A673 (cell line): ENCODE measurements around the gene SCARB2.

Source experiments
- EZH2 ChIP-seq: fragments of 200-600 bp; sonication (generic); IDR thresholded peaks from 2 replicates; pipeline ENCODE4 v1.6.1; 2017; ENCODE audit warnings: borderline replicate concordance, low read depth, mild to moderate bottlenecking, mixed read lengths, antibody characterized with exemption, low read length; ENCODE audit not compliant: poor library complexity, severe bottlenecking
- TF ChIP-seq, protein P1 (sequence below): fragments of 300-800, 200-600 bp; sonication (generic); conservative IDR thresholded peaks from 2 replicates; pipeline ENCODE4 v1.5.1; 2017; ENCODE audit warnings: low read depth, mild to moderate bottlenecking, antibody characterized with exemption, low read length, moderate library complexity, mixed read lengths

DNA sequence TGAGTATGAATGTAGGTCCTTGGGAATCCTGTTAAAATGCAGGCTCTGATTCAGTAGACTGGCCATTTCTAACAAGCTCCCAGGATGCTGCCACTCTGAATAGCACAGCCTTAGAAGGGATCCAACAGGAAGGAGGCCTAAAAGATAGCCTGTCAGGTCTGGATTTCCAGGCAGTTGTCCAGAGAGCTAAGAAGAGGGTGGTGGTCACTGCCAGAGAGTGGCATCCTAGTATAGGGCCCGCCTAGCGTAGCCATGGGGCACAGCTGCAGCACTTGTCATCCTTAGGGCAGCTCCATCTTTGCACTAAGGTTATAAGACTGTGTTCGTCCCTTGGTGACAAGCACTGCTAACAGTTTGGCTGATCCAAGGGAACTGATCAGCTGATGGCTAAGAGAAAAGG is 44.9 kb downstream of the SCARB2 start:
- TF ChIP-seq, protein P1, sequence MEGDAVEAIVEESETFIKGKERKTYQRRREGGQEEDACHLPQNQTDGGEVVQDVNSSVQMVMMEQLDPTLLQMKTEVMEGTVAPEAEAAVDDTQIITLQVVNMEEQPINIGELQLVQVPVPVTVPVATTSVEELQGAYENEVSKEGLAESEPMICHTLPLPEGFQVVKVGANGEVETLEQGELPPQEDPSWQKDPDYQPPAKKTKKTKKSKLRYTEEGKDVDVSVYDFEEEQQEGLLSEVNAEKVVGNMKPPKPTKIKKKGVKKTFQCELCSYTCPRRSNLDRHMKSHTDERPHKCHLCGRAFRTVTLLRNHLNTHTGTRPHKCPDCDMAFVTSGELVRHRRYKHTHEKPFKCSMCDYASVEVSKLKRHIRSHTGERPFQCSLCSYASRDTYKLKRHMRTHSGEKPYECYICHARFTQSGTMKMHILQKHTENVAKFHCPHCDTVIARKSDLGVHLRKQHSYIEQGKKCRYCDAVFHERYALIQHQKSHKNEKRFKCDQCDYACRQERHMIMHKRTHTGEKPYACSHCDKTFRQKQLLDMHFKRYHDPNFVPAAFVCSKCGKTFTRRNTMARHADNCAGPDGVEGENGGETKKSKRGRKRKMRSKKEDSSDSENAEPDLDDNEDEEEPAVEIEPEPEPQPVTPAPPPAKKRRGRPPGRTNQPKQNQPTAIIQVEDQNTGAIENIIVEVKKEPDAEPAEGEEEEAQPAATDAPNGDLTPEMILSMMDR, result no peak
- no peak for TF ChIP-seq EZH2
